ENCODE measurements around the gene TAF8.

GRCh38 chr6:42084889-42085288 lies 34.6 kb downstream of the TAF8 start:
- no peak for TF ChIP-seq CTCF (IDR thresholded peaks at IDR 0.05)
- no peak for TF ChIP-seq POLR2A (IDR thresholded peaks at IDR 0.05)

Measured in lower leg skin (tissue), 3 donors.